Choroid plexus epithelial cell (primary cell): ENCODE results near the gene DYNC2LI1.

Source experiments
- DNase-seq: peaks from one replicate; pipeline ENCODE4 v3.0.0-alpha.2; 2010; ENCODE audit warnings: low read depth
- H3K4me3 ChIP-seq: 2 replicates; pipeline ENCODE4 v1.5.1; 2011; ENCODE audit warnings: low read depth, mild to moderate bottlenecking, control low read depth, low read length, moderate library complexity
- TF ChIP-seq, protein P1 (sequence below): conservative IDR thresholded peaks from 2 replicates; pipeline ENCODE4 v1.5.1; 2011; ENCODE audit warnings: low read depth, mild to moderate bottlenecking, control low read depth, inconsistent platforms, low read length, moderate library complexity

The DYNC2LI1 gene

GRCh38 chr2:43832457-43832856, 58.6 kb downstream of the DYNC2LI1 start:
- peak; percentile 35 for DNase-seq
- TF ChIP-seq, protein P1, sequence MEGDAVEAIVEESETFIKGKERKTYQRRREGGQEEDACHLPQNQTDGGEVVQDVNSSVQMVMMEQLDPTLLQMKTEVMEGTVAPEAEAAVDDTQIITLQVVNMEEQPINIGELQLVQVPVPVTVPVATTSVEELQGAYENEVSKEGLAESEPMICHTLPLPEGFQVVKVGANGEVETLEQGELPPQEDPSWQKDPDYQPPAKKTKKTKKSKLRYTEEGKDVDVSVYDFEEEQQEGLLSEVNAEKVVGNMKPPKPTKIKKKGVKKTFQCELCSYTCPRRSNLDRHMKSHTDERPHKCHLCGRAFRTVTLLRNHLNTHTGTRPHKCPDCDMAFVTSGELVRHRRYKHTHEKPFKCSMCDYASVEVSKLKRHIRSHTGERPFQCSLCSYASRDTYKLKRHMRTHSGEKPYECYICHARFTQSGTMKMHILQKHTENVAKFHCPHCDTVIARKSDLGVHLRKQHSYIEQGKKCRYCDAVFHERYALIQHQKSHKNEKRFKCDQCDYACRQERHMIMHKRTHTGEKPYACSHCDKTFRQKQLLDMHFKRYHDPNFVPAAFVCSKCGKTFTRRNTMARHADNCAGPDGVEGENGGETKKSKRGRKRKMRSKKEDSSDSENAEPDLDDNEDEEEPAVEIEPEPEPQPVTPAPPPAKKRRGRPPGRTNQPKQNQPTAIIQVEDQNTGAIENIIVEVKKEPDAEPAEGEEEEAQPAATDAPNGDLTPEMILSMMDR = no peak
- H3K4me3 ChIP-seq = no peak overlapping the region

DNA sequence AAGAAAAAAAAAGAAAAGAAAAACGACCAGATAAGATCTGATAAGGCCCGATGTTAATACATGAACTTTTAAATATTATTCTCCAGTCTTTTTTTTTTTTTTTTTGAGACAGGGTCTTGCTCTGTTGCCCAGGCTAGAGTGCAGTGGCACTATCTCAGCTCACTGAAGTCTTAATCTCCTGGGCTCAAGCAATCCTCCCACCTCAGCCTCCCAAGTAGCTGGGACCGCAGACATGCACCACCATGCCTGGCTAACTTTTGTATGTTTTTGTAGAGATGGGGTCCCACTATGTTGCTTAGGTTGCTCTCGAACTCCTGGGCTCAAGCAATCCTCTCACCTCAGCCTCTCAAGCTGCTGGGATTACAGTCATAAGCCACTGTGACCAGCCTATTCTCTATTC, 63.2 kb downstream of the DYNC2LI1 start:
- DNase-seq = no peak
- no peak overlapping the region for H3K4me3 ChIP-seq
- TF ChIP-seq, protein P1 = no peak

- H3K4me3 ChIP-seq = no peak overlapping the region
- no peak for DNase-seq
- TF ChIP-seq, protein P1 = no peak
These were observed 64.2 kb downstream of the DYNC2LI1 start for GRCh38 chr2:43837831-43838559.

GRCh38 chr2:43838560-43839267, 64.9 kb downstream of the DYNC2LI1 start, which contains the start of the genes ABCG5 and ABCG8:
ABCG5 (minus strand) TSS chr2:43838839; CDS start chr2:43838679, 160 bp downstream.
ABCG8 (plus strand) TSS chr2:43838971; CDS start chr2:43839054, 83 bp downstream.
- TF ChIP-seq, protein P1 = no peak
- no peak for DNase-seq
- no peak within 1 kb of the TSS for H3K4me3 ChIP-seq

DNA sequence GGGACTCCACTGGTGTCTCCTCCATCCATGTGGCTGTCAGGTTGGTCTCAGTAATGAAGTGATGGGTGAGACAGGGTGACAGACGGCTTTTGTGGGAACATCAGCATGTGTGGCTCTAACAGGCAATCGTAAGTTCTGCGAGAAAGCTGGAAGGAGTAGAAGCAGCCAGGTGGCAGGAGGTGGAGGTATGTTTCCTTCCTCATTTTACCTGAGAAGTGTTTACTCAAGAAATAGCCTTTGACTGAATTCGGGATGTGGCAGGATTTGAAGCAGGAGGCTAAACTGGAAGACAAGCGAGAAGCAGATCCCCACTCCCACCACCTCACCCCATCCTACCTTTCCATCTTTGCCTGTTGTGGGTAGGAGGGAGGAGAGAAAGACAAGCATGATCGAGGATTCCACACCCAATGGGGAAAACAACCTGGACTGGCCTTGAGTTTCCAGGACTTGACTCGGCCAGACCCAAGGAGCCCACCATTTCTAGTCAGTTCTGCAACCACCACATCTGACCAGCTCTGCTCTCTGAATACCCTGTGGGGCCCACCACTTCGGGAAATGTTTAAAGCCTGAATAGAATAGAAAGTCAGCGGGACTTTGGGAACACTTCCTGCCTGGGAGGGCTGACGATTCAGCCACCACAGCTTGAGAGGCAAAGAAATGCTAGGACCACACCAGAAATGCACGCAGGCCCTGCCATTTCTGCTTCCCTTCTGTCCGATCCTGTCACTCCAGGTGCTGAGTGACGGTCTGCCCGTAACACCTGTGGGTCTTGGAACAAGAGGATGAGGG, 66.1 kb downstream of the DYNC2LI1 start:
- H3K4me3 ChIP-seq = no peak overlapping the region
- DNase-seq = no peak
- TF ChIP-seq, protein P1 = no peak

DNA sequence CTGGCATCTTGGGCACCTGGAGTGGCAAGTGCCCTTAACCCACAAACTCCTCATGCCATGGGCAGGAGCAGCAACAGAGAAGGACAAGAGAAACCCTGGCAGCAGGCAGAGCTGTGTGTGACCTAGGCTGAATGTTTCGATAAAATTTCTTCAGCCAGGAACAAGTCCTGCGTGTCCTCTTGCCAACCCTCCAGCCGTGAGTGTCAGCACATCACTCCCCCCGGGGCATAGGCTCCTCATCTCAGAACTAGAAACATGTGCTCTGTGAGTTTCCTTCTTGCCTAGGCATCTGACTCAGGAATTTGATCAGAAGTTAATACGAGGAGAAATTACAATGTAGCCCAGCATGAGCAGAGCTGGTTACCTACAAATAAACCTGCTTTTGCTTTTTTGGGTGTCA, 67.1 kb downstream of the DYNC2LI1 start:
- DNase-seq = no peak
- no peak overlapping the region for H3K4me3 ChIP-seq
- TF ChIP-seq, protein P1 = no peak
